GM21447 (cell line): ENCODE data around the gene HACD3.

ENCODE experiments used
- ATAC-seq: cut with Tn5 transposase; IDR thresholded peaks from one replicate; pipeline ENCODE4 v1.9.1; 2021; ENCODE audit not compliant: unreplicated experiment

HACD3 gene, protein sequence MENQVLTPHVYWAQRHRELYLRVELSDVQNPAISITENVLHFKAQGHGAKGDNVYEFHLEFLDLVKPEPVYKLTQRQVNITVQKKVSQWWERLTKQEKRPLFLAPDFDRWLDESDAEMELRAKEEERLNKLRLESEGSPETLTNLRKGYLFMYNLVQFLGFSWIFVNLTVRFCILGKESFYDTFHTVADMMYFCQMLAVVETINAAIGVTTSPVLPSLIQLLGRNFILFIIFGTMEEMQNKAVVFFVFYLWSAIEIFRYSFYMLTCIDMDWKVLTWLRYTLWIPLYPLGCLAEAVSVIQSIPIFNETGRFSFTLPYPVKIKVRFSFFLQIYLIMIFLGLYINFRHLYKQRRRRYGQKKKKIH

DNA sequence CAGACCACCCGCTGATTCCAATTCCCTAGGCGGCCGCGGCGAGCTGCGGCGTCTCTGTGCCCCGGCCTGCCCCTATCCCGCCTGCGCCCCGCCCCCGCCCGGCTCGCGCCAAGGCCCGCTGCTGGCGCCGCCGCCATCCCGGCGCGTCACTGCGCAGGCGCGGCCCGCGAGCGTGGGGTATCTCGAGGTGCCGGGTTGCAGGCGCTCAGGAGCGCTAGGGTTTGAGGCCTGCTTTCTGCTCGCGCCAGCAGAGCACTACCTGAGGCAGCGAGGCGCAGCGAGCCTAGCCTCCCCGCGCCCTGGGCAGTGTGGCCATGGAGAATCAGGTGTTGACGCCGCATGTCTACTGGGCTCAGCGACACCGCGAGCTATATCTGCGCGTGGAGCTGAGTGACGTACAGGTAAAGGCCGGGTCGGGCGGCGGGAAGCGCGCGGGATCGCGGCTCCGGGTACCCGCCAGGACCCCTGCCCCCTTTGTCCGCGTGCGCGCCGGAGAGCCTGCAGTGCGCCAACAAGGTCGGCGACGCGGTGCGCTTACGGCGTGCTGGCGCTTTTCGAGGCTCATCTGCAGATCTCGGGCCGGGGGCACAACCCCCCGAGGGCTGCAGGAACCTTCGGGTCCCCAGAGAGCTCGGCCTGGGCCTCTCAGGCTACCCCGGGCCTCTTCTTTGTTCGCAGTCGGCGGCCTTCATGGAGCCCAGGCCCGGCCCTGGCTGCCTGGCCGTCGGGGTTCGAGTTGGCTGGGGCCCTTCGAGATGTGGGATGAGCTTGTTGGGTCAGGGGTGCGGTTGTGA is at the start of gene HACD3:
Gene HACD3, plus strand, starts transcription at position 146 of the 794 bp plus-strand sequence. Its CDS starts 169 bp downstream, at position 315.
- peak; percentile 59 for ATAC-seq

DNA sequence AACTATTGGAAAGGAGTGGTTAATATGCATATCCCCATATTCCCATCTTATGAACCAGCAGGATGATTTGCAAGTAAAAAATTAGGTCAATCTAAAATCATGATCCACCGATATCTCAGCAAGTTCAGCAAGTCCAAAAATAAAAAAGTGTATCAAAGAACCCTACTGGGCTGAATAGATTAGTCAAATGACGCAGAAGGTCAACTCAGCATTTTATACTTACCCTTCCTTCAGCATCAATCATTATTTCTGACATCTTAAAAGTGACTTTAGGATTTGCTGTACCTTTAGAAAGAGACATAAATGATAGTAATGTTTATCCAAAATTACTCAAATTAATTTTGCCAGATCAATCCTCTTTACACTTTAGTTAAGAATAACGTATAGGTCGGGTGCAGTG is 45.4 kb upstream of the HACD3 start:
- ATAC-seq: no peak

DNA sequence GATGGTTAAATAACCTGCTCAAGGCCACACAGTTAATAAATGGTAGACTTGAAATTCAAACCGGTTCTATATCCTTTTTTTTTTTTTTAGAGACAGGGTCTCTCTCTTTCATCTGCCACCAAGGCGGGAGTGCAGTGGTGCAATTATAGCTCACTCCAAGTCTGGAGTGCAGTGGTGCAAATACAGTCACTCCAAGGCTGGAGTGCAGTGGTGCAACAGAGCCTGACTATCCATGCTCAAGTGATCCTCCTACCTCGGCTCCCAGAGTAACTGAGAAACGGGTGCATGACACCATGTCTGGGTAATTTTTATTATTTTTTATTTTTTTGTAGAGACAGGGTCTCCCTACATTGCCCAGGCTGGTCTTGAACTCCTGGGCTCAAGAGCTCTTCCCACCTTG is 36.2 kb upstream of the HACD3 start:
- ATAC-seq: no peak

DNA sequence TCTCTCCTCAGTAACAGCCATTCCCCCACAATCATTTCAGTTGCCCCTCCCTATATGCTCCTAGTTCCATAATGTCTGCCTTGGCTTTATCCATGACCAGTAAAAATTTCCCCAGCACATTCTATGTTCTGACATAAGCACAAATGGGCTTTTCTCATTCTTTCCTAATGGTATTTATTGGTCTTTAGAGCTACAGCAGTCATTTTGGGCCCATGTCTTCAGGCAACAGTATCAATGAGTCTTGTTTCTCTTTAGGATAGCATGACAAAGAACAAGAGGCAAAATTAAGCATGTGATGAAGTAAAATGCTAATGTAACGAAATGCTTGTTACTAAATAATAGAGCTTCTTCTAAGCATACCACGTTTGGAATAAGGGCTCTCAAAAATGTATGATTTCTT is 20.9 kb upstream of the HACD3 start:
- no peak for ATAC-seq

DNA sequence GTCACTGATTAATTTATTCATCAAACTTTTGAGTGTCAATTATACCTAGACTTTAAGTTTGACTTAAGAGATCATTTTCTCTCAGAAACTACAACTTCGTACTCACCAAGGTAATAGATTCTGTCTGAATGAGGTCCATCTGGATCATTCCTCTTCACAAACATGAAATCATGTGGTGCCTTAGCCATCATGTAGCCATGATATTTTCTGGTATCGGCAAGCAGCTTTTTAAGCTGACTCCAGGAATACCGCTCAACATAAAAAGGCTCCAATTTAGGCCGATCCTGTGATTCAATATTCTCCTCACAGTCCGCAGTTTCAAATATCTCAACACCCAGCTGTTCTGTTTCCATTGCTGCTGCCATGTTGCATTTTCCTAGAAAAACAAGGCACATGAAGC is 18.1 kb upstream of the HACD3 start:
- ATAC-seq: no peak

DNA sequence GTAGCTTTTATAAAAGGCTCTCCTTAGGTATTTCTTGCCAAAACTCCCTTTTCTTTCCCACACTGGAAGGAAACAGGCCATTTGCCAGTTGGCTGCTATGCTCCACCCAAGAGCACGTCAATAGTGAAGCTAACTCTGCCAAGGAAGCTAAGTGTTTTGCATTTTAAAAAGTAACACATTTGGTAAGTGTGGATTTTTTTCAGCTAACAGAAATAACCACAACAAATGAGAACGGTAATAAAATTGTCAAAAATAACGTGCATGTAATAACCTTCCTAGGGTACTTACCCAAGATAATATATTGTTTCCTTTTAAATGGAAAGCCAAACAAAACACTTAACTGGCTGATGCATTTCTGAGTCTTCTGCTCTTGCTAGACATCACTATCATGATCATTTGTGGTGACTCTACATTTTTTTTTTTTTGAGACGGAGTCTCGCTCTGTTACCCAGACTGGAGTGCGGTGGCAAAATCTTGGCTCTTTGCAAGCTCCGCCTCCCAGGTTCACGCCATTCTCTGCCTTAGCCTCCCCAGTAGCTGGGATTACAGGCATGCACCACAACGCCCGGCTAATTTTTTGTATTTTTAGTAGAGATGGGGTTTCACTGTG is 17.4 kb upstream of the HACD3 start:
- ATAC-seq: no peak

DNA sequence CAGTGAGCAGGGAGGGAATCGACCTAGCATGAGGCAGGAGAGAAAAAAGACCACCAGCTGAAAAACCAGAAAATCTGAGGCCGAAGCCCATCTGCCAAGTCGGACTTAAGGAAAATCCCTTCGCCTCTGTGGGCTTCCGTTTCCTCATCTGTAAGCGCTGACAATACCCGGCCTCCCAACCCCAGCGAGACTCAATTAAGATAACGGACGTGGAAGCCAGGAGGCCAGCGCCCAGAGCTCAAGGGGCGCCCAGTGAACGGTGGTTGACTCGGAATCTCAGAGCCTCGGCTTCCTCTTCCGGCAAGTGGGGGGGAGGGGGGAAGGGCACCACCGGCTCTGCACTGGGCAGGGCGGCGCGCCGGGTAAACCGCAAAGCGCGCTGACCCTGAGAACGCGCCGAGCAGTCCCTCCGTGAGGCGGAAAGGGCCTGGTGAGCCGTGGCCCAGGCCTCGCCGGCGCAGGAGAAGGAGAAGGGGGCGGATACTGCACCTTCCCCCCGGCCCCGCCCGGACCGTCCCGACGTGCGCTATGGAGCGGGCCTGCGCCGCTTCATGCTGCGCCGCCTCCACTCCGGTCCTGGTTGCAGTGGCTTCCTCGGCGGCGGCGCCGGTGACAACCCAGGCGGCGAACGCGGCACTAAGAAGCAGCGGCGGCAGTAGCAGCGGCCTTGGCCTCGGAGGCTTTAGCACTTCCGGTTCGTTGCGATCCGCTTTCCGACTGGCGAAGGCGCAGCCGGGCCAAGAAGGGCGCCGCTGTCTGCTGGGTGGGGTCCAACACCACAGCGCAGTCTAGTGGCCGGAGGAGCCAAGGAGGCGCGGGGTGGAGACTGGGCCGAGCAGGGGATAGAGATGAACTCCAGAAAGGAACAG is 13.0 kb upstream of the HACD3 start, which contains the start of gene DPP8:
Gene DPP8, minus strand, starts transcription at position 693 of the 869 bp plus-strand sequence. CDS start 5,136 bp downstream, outside the sequence.
- ATAC-seq: peak; percentile 88

DNA sequence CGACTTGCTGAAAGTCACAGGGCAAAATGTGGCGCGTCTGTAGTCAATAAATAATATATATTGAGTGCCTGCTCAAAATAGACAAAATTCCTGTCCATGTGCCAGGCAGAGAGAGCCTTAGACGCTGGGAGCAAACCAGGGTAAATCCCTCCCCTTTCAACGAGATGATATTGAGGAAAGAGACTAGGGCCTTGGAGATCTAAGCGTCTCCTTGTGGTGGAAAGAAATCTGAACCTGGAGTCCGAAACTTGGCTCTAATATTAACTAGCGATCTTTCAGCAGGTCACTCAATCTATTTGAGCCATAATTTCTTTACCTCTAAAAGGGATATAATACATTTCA is 12.4 kb upstream of the HACD3 start:
- ATAC-seq: peak; percentile 3

DNA sequence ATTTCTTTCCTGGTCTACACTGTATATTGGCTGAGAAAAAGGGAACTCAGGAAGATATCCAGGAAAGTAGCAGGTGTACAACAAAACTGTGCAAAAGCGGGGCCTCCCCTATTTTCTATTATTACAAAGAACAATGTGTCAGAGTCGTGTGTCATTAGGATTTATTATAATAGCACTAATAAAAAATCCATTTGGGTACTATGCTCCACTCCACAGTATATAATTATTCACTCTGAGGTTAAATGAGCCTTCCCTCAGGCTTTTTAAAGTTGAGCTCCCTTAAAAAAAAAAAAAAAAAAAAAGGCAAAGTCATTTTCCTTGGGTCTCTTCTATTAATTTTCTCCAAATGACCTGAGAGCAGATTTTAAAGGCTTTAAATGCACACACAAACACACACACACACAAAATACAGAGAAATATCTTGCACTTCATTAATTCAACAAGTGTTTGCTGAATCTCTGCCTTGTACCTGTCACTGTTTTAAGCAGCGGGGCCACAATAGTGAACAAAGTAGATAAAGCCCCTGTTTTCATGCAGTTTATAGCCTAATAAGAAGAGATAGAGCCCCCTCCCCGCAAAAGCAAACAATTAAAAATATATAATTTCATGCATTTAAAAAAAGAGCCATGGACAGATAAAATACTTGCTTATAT is 11.5 kb upstream of the HACD3 start:
- no peak for ATAC-seq

DNA sequence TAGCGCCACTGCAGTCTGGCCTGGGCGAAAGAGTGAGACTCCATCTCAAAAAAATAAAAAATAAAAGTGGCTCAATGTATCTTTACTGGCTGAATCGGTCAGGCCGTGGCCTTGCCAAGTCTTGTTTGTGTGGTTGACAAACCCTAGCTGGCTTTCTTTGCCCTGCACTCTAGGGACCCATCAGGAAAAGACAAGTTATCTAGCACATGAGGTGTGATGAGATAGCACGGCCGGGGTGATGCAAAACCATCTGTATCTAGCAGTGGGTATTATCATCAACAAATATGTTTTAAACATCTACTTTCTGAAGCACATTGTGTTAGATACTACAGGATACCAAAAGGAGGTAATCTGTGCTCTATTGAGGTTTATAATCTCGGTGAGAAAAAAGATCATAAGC is 8.9 kb upstream of the HACD3 start:
- no peak for ATAC-seq

DNA sequence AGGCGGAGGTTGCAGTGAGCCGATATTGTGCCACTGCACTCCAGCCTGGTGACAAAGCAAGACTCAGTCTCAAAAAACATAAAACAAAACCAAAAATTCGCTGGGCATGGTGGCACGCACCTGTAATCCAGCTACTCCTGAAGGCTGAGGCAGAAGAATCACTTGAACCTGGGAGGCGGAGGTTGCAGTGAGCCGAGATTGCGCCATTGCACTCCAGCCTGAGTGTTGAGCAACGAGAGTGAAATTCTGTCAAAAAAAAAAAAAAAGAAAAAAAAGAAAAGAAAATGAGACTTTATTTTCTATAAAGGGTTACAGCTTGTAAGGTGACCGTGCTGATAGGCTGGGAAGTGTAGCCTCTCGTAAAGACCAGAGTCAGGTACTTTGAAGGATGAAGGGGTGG is 6.0 kb upstream of the HACD3 start:
- ATAC-seq: no peak

DNA sequence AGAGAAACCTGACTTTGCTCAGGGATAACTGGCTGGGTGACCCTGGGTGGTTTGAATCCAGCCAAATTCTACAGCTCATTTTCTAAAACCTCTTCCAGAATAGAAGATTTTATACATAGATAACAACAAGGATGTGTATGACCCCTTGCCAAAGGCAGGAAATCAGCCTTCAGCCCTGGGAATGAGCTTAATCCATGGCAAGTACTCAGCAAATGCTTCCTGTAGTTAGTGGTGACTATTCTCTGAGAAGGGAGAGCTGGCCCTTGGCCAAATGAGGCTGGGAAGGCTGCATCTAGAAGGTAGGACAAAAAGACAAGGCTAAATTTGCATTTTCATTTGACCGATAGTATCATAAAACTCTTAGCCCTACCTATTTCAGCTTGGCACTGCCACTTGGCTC is 4.6 kb upstream of the HACD3 start:
- no peak for ATAC-seq

DNA sequence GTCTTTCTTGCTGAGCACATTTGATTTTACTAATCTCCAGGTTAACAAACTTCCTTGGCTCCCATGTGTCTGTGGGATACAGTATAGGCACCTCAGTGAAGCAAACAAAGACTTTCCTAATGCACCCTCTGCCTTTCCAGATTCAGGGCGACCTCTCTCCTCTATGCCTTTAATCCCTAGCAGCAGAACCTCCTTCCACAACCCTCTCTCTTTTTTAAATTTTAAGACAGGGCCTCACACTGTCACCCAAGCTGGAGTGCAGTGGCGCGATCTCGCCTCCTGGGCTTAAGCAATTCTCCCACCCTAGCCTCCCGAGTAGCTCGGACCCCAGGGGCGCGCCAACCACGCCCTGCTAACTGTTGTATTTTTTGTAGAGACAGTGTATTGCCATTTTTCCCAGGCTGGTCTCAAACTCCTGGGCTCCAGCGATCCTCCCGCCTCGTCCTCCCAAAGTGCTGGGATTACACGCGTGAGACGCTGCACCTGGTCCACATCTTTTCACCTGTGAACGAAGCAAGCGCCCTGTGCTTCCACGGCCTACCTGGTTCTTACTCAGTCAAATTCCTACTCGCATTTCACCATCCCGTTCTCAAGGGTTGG is 1.7 kb upstream of the HACD3 start:
- no peak for ATAC-seq

DNA sequence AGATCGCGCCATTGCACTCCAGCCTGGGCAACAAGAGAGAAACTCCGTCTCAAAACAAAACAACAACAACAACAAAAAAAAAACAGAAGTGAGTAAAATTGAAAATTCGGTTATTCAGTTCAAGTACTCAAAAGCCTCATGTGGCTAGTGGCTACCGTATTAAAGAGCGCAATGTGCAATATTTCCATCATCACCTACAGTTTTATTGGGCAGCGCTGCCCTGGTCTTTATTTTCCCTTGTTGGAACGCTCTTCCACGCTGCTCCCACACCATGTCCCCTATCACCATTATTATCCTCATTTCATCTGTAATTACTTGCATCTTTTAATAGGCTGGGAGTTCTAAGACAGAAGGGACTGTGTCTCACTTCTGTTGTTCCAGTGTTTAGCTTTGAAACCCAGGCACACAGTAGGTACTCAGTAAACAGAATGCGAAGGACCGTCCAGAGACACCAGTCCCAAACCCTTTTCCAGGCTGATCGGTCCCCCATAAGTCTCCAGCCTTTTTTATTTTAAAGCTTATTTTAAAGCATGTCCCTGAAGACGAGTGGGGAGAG is 423 bp upstream of the HACD3 start:
- ATAC-seq: no peak

DNA sequence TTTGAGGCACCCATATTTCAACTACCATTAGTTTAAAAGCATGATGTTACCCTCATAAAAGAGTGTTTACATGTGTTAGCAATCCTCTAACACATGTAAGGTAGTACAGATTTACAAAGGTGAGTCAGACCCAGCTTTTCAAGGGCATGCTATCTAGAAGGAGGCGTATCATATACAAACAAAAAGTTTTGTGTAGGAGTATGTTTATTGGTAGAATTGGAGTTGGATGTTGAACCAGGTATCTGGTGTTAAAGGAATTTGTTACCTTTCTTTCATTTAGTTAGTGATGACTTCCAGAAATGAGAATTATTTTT is 2.4 kb downstream of the HACD3 start:
- no peak for ATAC-seq

DNA sequence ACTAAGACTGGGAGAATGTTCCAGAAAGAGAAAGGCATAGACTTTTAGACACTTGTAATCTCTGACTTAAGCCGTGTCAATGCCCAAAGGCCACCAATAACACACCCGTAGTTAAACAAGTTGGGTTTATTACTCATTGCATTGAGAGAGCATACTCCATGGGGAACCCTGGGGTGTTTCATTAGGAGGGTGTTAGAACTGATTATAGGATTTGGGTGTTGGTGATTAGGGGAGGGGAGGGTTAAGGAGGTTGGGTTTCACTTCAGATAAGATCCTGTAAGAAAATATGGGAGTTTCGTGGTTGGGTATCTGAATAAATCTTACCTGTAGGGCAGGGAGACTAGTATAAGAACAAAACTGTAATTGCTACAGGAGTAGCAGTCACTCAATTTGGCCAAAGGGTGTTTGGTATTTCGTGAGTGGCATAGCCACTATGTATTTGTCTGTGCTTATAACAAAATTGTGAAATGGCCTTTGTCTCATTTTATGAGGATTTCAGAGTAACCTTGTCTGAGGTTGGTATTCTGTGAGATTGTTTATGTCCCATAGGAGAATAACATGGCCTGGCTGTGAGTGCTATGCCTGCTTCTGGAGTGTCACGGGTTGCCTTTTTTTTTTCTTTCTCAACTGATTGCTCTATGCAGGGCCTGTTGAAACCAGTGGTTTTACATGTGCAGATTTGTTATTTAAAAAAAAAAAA is 2.9 kb downstream of the HACD3 start:
- no peak for ATAC-seq

DNA sequence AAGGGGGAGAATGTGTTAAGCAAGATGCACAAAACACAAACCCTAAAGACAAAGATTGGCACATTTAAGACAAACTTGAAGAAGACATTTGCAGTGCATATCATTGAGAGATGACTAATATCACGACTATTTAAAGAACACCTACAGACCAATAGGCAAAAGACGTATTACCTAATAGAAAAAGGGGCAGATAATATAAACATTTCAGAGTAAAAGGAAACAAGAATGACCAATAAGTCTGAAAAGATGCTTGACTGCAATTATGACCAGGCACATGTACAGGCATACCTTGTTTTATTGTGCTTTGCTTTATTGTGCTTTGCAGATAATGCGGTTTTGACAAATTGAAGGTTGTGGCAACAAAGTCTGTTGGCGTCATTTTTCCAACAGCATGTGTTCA is 4.9 kb downstream of the HACD3 start:
- ATAC-seq: no peak

DNA sequence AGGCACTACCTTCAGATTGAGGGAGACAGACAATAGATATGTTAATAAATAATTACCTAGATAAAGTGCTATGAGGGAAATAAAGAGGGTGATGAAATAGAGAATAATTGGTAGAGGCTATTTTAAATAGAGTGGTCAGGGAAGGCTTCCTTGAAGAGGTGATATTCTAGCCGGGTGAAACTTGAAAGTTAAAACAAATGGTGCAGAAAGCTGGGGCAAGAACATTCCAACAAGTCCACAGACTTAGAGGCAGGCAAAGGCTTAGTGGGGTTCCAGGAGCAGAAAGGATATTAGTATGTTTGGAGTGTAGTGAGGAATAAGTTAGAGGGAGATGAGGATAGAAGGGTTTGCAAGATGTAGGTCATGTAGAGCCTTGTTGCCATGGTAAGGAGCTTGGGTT is 10.1 kb downstream of the HACD3 start:
- ATAC-seq: no peak

DNA sequence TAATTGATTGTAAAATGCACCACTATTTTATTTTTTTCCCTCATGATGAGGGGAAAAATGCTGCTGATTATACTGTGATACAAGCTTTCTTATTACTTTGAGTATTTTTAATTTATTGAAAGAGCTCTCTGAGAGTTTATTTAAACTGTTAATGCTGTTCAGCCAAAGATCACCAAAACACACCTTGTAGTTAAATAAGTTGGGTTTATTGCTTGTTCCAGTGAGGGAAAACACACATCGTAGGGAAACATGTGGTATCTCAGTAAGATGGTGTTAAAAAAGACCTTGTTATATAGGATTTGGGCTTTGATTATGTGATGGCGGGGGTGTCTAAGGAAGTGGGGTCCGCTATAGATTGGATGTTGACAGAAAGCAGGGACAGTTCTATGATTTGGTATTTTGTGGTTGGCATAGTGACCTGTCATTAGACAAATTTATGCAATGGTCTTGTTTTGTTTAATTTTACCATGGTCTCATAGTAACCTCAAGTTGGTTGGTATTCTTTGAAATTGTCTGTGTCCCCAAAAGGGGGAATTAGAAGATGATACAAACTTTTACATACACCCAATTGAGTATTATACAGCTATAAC is 11.1 kb downstream of the HACD3 start:
- no peak for ATAC-seq
